Fibroblast of peridontal ligament (primary cell): ENCODE data around the gene SNUPN.
"Not testable (repeated sequence)": the region's sequence is repeated elsewhere in the genome, so short reads cannot be mapped to it uniquely, and the experiment has no call there.

Experiments used
- DNase-seq: peaks from one replicate; pipeline ENCODE4 v3.0.0-alpha.2; 2010; ENCODE audit errors: extremely low read depth

The SNUPN gene

DNA sequence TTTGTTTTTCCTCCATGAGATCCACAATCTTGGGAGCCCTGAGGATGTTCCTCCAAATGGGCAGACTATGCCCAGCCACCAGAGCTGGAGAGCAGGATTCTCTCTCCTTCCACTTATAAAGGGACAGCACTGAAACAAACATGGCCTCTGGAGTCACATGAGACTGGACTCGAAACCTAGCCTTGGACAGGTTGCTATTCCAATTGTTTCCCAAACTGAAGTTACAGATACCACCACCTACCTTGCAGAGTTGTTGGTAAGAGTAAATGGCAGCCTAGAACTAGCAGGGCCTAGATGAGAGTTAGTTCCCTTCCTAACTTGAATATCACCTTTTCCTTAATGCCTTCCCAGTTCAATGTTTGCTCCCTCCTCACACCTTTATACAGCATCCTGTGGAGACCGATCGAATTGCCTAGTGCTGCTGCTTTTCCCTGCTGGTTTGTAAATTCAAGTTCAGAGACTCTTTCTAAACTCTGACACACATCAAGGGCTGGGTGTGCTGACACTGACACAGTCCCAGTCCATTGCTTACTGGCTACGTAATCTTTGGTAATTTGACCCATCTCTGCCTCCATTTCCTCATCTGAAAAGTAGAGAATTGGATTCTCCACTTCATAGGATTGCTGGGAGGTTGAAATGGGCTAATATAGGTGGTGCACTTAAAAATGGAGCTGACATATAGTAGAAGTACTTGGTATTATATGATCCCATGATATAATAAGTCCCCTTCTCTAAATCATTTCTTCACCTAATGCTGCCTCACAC is 11.9 kb upstream of the SNUPN start:
- DNase-seq: no peak

GRCh38 chr15:75636026-75636425 is 10.5 kb upstream of the SNUPN start:
- DNase-seq: no peak

DNA sequence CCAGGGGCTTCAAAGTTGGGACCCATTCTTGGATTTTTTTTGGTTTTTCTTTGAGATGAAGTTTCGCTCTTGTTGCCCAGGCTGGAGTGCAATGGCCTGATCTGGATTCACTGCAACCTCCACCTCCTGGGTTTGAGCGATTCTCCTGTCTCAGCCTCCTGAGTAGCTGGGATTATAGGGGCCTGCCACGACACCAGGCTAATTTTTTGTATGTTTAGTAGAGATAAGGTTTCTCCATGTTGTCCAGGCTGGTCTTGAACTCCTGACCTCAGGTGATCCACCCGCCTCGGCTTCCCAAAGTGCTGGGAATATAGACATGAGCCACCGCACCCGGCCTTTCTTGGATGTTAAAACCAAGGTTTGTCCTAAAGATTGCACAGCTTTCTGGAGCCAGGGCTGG is 8.4 kb upstream of the SNUPN start:
- not testable (repeated sequence) for DNase-seq

DNA sequence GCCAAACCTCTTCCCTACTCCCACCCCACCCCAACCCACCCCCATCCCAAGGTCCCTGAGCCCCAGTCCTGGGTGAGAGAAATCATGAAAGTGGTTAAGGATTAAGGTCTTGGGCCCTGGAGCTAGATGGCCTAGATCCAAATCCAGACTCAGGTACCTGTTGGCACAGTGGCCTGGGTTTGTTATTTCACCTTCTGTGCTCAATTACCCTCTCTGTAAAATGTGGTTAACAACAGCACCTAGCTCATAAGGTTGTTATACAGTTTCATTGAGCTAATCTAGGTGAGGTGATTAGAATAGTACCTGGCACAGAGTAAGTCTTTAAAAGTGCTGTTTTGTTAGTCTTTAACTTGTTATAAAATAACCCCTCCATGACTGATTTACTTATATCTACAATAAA is 6.4 kb upstream of the SNUPN start:
- DNase-seq: no peak

- no peak for DNase-seq
Measured at GRCh38 chr15:75622505-75622904, 3.0 kb downstream of the SNUPN start.

GRCh38 chr15:75620841-75621391 is 4.6 kb downstream of the SNUPN start:
- DNase-seq: peak; percentile 97

DNA sequence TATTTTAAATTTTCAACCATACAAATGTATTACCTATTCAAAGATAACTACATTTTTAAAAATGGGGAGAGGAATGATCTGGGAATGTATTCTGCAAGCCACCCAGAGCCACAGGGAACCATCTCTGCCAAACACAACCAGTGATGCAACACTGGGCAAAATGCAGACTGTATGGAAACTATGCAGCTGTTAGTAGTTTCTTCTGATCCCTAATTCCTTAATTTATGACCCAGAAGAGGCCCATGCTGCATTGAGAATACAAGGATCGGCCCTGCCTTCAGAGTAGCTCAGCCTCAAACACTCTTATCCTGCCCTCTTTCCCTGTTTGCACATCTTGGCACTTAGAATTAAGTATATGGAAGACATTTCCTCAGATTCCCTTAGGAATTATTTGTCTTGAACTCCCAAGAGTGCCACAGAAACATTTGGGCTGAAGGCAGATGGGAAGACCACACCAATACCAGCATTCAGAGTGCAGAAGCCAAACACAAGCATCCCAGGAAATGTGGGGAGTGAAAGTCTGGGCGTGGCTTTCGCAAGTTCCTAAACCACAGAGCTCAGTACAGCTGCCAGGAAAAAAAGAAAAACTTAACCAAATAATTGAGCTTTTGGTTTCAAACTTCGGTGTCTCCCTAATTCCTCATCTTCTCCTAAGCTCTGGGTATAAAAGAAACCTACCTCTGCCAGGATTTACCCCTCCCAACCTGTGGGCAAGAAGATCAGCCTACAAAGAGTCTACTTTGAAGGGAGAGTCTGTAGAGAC is 5.3 kb downstream of the SNUPN start:
- DNase-seq: peak; percentile 93

- no peak for DNase-seq
Measured at GRCh38 chr15:75616766-75617165, 8.8 kb downstream of the SNUPN start.

DNA sequence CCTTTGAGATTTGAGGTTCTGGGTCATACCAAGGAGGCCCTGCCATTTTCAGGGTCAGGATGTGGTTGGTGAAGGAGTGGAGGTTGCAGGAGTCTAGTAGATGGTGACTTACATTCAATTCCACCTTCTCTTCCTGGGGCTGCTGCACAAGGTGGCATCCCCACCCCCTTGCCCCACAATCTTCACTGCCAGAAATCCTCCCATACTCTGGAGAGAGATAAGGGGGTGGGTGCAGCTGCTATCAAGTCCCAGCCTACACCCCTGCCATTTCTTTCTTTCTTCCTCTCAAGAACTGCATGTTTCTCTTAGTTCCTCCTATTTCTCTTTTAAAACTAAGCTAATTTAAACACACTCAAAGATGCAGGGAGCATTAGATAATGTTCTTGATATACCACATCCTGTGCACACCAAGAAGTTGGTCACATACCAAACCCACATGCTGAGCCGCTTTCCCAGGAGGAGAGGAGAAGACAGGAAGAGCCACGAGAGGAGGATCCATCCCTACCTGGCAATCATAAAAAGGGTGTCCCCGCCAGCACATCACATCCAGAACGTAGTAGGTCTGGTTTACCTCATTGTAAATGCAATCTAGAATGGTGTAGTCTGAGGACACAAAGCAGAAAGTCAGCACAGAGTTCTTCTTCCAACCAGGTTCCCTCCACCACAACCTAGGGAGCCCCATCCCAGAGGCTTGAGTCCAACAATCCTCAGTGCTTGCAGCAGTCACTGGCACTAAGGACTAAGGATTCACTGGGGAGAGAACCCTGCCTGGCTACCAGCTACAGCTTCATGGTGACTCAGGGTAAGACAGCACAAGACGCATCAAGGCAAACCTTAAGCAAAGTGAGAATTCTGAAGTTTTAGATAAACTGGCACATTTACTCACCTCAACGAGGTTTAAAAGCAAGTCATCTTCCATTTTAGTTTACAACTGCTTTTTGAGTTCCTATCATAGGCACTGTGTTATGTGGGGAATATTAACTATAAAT is 18.5 kb downstream of the SNUPN start:
- DNase-seq: no peak

- no peak for DNase-seq
Measured at GRCh38 chr15:75606026-75606425, 19.5 kb downstream of the SNUPN start.

DNA sequence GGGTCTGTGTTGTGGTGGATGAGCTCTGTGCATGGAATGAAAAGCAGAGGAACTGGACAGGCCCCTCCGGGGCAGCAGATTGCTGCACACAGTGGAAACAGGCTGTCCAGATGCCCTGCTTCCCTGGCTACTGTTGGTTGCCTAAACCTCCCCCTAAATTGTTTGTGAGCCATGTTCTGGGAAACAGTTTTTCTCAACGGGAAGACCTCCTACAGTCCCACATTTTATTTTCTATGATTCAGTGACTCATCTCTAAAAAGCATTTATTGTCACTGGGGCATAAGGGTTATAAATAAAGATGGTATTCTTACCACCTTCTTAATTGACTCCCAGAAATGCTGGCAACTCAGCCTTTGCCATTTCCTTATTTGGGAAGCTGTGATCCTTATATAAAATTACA is 26.1 kb downstream of the SNUPN start:
- peak; percentile 31 for DNase-seq

DNA sequence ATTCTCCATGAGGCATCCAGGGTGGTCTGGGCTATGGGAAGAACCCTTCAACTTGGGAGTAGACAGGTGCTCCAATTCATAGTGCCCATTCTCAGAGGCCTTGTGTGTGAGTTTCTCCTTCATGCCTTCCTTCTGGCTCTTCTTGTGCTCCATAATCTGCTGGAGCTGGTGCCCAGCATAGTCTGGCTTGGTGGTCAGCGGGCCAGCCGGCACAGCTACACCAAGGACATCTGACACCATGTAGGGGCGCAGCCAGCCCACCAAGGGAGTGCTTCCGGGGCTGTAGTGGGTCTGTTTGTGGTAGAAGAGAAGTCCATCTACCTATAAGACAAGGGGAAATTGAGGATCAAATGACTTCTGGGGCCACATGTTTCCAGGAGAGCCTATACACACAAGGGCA is 27.2 kb downstream of the SNUPN start:
- no peak for DNase-seq

DNA sequence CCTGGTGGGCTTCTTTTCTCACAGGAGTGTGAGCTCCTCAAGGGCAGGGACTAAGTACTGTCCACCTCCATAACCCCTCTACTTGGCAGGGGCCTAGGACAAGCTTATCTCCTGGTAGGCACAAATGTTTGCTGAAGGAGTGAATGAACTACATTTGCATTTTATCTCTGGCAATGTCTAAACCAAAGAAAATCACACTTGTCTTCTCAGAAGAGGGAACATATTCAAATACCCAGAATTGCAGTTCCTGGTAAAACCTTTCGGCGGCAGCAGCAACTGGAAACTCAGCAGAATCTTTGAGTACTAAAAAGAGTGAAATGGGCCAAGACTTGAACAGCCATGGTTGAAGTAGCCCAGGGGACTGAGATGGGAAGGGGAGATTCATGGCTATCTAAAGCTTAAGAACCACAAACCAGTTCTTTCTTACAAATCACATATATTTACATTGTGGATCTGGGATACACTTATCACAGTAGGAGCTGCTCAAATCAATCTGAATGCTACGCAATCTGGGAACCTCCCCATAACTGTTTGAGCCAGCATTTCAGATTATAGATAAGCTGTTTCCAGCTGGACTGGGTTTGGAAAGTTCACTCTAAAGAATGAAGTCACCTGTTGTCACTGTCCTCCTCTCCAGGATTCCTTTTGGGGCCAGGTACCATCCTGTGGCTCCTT is 27.7 kb downstream of the SNUPN start:
- DNase-seq: peak; percentile 24

DNA sequence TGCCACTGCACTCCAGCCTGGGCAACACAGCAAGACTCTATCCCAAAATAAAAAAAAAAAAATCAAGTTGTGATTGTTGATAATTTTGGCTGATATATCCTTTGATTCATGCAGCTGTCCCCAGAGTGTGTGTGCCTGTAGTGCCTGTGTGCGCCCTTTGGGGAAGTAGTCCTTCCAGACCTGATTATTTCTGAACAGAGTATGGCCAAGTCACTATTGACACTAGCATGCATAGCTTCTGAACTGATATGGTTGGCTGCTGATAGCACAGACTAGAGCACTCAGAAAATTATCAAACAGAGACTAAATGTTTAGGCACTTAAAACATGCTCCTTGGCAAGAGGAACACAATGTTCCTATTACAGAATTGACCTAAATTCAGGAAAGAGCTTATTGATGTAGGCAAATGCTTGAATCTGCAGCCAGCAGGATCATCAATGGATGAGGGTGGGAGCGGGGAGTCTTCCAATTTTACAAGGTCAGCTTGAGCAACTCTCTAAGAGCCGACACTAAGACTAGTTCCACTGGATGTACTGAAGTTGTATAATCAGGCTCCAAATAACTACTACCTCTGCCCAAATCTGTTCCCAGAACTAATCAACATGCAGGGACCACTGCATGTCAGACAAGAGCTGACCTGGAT is 28.7 kb downstream of the SNUPN start:
- DNase-seq: no peak

- no peak for DNase-seq
Measured at GRCh38 chr15:75594276-75594675, 31.2 kb downstream of the SNUPN start.

DNA sequence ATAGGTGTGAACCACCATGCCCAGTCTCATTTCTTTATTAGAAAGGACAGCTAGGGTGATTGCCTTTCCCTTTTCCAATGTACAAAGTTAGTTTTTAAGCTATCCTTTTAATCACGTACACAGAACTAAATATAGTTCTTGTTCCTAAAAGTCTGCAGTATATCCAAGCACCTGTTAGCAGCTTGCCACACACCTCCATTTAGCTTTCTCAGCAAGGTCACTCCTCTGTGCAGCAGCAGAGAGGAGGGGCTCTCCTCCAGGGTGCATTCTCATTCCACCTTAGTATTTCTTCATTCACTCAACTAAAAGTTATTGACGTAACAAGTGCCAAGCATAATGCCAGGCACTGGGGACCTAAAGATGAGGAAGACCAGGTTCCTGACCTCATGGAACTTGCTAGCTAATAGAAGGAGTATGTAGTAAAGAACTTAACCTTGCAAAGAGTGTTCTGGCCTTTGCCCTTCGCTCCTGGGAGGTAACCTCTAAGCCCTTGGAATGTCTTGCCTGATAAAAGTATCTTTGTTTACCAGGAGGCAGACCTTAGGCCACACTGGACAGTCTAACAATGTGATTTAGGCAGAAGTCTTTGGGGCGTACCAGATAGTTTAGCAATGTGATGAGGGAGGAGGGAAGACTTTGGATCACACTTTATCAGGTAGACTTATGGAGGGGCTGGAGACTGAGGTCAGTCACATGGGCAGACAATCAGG is 33.7 kb downstream of the SNUPN start:
- DNase-seq: no peak

DNA sequence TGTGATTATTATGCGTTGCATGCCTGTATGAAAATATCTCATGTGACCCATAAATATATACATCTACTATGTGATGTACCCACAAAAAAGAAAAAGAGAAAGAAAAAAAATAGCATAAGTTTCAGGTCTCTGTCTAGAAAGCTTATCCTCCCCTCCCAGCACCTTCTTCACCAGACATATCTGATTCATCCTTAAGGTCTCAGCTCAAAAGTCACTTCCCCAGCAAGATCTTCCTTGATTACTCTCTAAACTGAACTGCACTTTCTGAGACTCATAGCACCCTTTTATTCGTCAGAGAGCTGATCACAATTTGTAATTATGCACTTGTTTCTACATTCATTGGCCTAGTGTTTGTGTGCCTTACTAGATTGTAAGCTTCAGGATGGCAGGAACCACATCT is 35.3 kb downstream of the SNUPN start:
- no peak for DNase-seq

DNA sequence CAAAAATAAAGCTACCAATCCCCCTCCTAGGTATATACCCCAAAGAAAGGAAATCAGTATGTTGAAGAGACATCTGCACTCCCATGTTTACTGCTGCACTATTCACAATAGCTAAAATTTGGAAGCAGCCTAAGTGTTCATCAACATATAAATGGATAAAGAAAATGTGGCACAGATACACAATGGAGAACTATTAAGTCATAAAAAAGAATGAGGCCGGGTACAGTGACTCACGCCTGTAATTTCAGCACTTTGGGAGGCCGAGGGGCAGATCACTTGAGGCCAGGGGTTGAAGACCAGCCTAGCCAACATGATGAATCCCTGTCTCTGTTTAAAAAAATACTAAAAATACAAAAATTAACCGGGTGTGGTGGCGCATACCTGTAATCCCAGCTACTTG is 36.5 kb downstream of the SNUPN start:
- no peak for DNase-seq

DNA sequence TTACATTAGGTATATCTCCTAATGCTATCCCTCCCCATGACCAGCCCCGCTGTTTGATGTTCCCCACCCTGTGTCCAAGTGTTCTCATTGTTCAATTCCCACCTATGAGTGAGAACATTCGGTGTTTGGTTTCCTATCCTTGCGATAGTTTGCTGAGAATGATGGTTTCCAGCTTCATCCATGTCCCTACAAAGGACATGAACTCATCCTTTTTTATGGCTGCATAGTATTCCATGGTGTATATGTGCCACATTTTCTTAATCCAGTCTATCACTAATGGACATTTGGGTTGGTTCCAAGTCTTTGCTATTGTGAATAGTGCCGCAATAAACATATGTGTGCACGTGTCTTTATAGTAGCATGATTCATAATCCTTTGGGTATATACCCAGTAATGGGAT is 39.1 kb downstream of the SNUPN start:
- not testable (repeated sequence) for DNase-seq

DNA sequence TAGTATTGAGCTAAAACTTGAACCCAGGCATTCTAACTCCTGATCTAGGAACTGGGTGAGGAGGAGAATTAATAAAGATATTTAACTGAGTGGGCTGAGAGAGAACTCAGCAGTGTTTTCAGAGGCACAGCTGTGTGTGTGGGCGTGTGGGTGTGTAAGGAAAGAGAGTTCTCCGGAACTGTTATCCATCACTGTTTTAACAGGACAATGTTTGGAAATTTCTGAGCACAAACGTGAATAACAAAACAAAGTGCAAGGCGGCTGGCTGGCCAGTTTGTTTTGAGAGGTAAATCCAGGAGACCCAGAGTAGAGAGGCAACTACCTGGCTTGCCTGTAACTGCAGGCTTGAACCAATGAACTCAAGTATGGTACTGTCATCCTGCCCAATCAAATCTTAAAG is 41.4 kb downstream of the SNUPN start:
- DNase-seq: no peak
